Nephron progenitor cell (in vitro differentiated cells): Measurements from ENCODE around the gene DGKI.
A peak's percentile ranks its signal among the peaks of the same experiment; 100 is the strongest.

ENCODE experiments used
- DNase-seq: peaks from one replicate; pipeline ENCODE4 v3.0.0; 2021
- H3K27ac Mint-ChIP-seq: 2 replicates; pipeline ENCODE4 v1.8.0; 2021; ENCODE audit warnings: mild to moderate bottlenecking, moderate library complexity, mixed read lengths
- H3K27me3 Mint-ChIP-seq: 2 replicates; pipeline ENCODE4 v1.8.0; 2021; ENCODE audit warnings: mild to moderate bottlenecking, low read depth, mixed read lengths; ENCODE audit not compliant: poor library complexity
- H3K36me3 Mint-ChIP-seq: 2 replicates; pipeline ENCODE4 v1.8.0; 2021; ENCODE audit warnings: low read depth, mixed read lengths
- H3K4me1 Mint-ChIP-seq: 2 replicates; pipeline ENCODE4 v1.8.0; 2021; ENCODE audit warnings: mixed read lengths
- H3K4me3 Mint-ChIP-seq: 2 replicates; pipeline ENCODE4 v1.8.0; 2021; ENCODE audit warnings: mild to moderate bottlenecking, moderate library complexity, mixed read lengths
- H3K9me3 Mint-ChIP-seq: 2 replicates; pipeline ENCODE4 v1.8.0; 2021; ENCODE audit warnings: mild to moderate bottlenecking, moderate library complexity, mixed read lengths
- CTCF ChIP-seq: fragments of 200-600 bp; sonication (generic); IDR thresholded peaks from 2 replicates; pipeline ENCODE4 v1.5.0; 2021; ENCODE audit warnings: antibody characterized with exemption

DGKI gene

GRCh38 chr7:137755846-137756651, 90.7 kb downstream of the DGKI start:
- no peak for TF ChIP-seq CTCF
- H3K9me3 Mint-ChIP-seq = peaks cover 5% of the 10 kb centered on the region
- no peak for DNase-seq
- H3K4me3 Mint-ChIP-seq = peak overlapping the region; percentile 32
- peaks cover 63% of the 10 kb centered on the region for H3K4me1 Mint-ChIP-seq
- no peaks in the 10 kb centered on the region for H3K36me3 Mint-ChIP-seq
- H3K27ac Mint-ChIP-seq = no peak overlapping the region
- H3K27me3 Mint-ChIP-seq = peaks cover 8% of the 10 kb centered on the region

GRCh38 chr7:137755427-137755826, 91.3 kb downstream of the DGKI start:
- no peak for TF ChIP-seq CTCF
- Mint-ChIP-seq H3K4me3 (peak overlapping the region; percentile 32), H3K27ac (peak overlapping the region; percentile 42), H3K27me3 (peaks cover 9% of the 10 kb centered on the region), H3K36me3 (no peaks in the 10 kb centered on the region), H3K4me1 (peaks cover 63% of the 10 kb centered on the region), H3K9me3 (peaks cover 5% of the 10 kb centered on the region)
- DNase-seq = no peak

- DNase-seq = no peak
- peak overlapping the region; percentile 78 for H3K4me3 Mint-ChIP-seq
Measured at GRCh38 chr7:137753948-137754851, 92.6 kb downstream of the DGKI start.

GRCh38 chr7:137753575-137753947, 93.2 kb downstream of the DGKI start:
- Mint-ChIP-seq H3K36me3 (no peaks in the 10 kb centered on the region), H3K9me3 (peaks cover 5% of the 10 kb centered on the region), H3K27ac (peak overlapping the region; percentile 79), H3K4me1 (peaks cover 54% of the 10 kb centered on the region), H3K27me3 (peaks cover 6% of the 10 kb centered on the region), H3K4me3 (peak overlapping the region; percentile 78)
- DNase-seq = no peak
- no peak for TF ChIP-seq CTCF

More at GRCh38 chr7:137753948-137754851, 92.6 kb downstream of the DGKI start:
- no peaks in the 10 kb centered on the region for H3K36me3 Mint-ChIP-seq
- no peak overlapping the region for H3K27ac Mint-ChIP-seq
- peaks cover 5% of the 10 kb centered on the region for H3K9me3 Mint-ChIP-seq
- TF ChIP-seq CTCF = no peak
- peaks cover 54% of the 10 kb centered on the region for H3K4me1 Mint-ChIP-seq
- peaks cover 6% of the 10 kb centered on the region for H3K27me3 Mint-ChIP-seq

GRCh38 chr7:137753067-137753466, 93.7 kb downstream of the DGKI start:
- peaks cover 54% of the 10 kb centered on the region for H3K4me1 Mint-ChIP-seq
- DNase-seq = no peak
- H3K27me3 Mint-ChIP-seq = peaks cover 6% of the 10 kb centered on the region
- H3K4me3 Mint-ChIP-seq = peak overlapping the region; percentile 78
- no peaks in the 10 kb centered on the region for H3K36me3 Mint-ChIP-seq
- TF ChIP-seq CTCF = no peak
- peaks cover 5% of the 10 kb centered on the region for H3K9me3 Mint-ChIP-seq
- peak overlapping the region; percentile 79 for H3K27ac Mint-ChIP-seq
